Left forelimb (tissue), 1 donor: Measurements from ENCODE around the gene GRM5.
"Not testable (repeated sequence)": the region's sequence is repeated elsewhere in the genome, so short reads cannot be mapped to it uniquely, and the experiment has no call there.

Experiments
- DNase-seq: peaks from one replicate; pipeline ENCODE4 v3.0.0-alpha.2; 2018; ENCODE audit warnings: low spot score

GRM5 gene

GRCh38 chr11:89065651-89066201 is at the start of gene GRM5:
TSS of gene GRM5 (minus strand) at chr11:89065982. CDS start at chr11:89047872, 18,110 bp downstream.
- DNase-seq = not testable (repeated sequence)

DNA sequence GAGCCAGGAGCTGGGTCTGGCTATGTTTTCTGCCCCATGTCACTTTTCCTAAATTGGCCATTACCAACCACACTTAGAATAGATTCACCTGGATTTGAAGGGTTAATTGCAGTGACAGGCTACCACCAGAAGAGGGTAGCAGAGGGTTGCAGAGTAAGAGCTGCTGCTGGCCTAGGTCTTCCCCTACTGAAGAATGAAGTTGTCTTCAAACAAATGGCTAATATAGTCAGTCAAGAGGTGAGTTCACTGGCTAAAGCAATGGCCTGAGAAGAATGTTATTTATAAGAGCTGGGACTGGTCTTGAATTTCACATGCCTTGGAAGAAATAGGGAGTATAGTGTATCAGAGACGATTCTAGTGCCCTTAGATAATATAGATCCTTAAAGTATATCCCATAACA is 32.2 kb upstream of the GRM5 start:
- DNase-seq = not testable (repeated sequence)

- DNase-seq = not testable (repeated sequence)
Observed at GRCh38 chr11:89093806-89094205, 28.0 kb upstream of the GRM5 start.

GRCh38 chr11:89084951-89085350 is 19.2 kb upstream of the GRM5 start:
- not testable (repeated sequence) for DNase-seq

- DNase-seq = not testable (repeated sequence)
Observed at GRCh38 chr11:89070911-89071310, 5.1 kb upstream of the GRM5 start.

DNA sequence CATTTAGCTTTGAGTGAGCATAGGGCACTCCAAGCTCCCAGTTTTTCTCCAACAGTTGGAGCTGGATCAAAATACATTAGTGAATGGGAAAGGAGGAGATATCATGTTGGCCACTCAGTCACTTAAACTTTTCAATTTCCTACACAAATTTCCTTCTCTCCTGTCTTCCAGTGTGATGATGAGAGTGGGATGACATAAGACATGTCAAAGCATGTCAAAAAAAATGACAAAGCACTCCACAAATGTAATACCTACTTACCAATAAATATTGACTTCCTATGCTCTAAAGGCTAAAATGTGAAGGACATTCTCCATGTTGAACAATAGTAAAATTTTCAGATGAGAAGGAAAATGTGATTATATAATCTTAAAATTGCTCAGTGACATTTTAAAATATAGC is 1.5 kb upstream of the GRM5 start:
- DNase-seq = no peak

- DNase-seq = no peak
Observed at GRCh38 chr11:89065066-89065465, 716 bp downstream of the GRM5 start.

DNA sequence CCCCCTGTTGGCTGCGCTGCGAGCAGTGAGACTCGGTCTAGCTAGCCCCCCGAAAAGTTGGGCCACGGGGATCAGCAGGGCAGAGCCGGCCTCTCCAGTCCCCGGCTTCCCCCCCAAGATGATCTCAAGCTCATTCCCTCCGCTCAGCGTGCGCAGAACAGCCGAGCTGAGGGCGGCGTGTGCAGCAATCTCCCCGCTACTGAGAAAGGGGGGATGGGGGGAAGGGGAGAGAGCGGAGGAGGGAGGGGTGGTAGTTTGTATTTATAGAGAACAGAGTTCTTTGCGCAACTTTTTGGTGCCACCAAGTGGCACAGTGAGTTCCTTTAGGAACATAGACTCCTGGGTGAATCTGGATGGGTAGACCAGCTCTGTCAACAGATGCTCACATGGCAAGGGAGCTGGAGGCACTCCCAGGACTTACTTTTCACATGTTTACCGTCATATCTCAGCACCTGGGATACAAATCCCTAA is 2.3 kb downstream of the GRM5 start:
- not testable (repeated sequence) for DNase-seq

- not testable (repeated sequence) for DNase-seq
Observed at GRCh38 chr11:89062771-89063298, 2.9 kb downstream of the GRM5 start.

DNA sequence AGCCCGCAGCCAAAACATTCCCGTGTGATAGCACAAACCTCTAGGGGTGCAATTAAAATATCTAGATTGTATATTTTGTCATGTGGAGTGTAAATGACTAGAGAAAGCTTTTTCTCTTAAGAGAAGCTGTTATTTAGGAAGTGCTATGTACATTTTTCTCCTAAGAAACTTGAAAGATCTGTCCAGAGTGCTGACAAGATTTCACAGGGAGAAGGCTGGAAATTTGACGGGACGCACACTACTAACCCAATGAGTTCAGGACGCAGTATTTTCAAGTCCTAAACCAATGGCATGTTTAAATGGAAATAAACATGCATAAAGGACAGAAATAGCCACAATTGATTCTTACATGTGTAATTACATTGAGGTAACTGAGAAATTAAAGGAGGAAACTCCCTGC is 3.9 kb downstream of the GRM5 start:
- not testable (repeated sequence) for DNase-seq

DNA sequence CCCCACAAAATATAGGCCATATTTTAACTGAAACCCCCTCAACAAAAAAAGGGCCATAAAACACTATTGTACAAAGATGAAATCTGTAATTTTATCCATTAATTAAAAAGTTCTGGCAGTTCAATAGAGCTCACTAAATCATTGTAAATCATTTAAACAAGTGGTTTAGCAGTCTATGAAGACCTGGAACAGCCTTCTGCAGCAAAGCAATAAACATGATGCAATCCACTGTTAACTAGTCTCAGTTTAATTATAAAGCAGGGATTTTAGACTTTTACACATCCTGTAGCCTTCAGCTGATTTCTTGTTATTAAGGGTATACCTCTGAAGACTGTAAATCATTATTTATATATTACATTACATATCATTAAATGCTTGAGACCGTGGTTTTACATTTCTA is 8.4 kb downstream of the GRM5 start:
- not testable (repeated sequence) for DNase-seq

DNA sequence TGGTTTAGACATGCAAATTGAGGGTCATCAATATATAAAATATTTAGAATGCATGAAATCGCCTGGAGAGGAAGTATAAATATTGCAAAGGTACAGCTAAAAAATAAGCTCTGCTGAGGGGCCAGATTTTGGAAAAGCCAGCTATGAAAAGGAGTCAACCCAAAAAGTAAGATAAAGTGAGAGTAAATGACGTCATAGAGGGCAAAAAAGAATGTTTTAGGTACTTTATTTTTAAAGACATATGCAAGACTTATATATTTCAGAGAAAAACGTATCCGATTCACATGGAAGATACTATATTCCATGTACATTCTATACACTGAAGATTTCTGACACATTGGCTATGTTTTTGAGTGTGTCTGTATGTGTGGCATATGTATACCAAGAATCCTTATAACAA is 13.6 kb downstream of the GRM5 start:
- DNase-seq = no peak

DNA sequence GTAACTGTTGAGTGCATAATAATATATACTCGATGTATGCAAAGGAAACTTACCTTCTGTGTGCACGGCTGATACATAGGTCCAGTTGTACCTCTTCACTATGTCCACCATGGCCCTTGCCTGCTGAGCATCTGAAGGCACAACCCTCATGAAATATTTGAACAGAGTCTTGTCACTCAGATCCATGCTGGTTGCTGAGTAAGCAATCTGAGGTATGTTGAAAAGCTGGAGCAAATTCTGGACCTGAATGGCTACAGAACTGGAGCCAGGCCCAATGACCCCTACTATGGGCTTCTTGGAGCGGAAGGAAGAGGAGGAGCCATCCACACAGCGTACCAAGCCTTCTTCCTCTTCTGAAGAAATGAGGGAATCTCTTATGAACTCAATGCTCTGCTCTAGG is 18.6 kb downstream of the GRM5 start:
- DNase-seq = not testable (repeated sequence)

DNA sequence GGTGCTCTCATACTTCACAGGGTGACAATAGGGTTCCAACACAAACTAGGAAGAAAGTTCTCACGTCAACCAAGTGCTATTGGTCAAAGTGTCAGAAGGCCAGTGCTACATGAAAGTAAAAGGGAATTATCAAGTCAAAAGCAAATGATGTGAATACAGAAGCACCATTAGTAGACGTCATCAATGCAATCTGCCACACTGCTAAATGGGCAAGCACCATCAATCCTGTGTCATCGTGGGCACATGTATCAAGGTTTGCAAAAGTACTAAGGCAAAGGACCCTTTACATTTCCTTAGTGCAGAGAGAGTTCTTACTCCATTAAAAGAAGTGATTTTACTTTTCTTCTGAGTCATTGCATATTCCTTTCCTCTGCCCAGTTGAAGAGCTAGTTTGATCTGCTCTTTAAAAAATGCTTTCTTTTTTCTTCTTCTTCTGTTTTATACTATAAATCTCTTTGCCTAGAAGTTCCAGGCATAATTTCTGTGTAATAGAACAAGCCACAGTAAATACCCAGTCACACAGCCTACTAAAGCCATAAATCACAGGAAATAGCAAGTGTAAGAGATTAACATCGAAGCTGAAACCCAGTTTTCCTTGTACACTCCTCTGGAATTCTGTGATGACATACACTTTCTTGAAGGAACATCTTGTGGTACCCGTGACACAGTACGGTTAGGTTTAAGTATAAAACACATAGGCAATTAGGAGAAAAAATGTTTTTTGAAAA is 21.8 kb downstream of the GRM5 start:
- not testable (repeated sequence) for DNase-seq

DNA sequence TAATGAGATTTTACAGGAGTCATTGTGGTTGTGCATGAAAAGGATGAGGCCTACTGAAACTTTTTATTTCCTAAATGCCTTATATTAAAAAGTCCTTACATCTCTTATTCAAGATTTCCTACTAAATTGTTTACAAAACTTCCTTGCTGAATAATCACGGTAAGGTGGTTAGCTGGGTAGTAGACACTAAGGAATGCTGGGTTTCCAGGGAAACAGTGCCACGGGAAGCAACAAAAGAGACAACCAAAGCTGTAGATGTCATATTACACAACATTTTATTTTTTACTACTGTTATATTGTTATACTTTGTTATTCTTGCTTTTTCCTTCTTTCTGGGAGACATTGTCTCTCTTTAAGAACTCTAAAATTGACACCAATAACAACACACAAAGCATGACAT is 36.1 kb downstream of the GRM5 start:
- not testable (repeated sequence) for DNase-seq

DNA sequence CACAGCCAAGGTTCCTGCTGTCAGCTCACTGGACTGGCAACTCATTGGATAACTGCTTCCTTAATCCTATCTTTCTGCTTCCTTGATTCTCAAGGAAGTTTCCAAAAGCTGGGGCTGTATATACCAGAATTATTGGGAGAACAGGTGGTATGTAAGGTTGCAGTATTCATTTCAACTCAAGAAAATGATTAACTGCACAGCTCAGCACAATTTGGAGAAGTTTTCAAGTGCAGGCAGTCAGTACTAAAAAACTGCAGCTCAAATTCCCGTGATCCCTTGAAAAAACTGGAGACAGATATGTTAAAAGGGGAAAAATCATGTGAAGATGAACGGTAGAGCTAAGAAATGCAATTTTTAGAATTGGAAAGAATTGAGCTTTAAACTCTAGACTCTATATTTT is 44.4 kb downstream of the GRM5 start:
- no peak for DNase-seq

GRCh38 chr11:89019827-89020547 is 45.8 kb downstream of the GRM5 start:
- not testable (repeated sequence) for DNase-seq

DNA sequence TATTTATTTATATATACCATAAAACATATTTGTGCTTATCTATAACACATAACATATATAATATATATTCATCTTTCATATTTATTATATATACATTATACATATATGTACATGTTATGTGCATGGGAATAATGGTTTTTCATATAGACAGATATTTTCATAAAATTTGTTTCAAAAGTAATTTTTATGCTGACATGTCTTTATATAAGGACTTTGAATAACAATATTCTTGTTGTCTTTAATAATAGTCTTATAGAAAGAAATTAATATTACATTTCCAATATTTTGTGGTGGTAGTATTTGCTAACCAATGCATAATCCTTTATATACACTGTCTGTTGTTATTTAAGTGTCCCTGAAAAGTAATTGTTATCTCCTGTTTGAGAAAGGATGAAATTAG is 49.6 kb downstream of the GRM5 start:
- no peak for DNase-seq

GRCh38 chr11:89015614-89016013 is 50.2 kb downstream of the GRM5 start:
- DNase-seq = no peak

DNA sequence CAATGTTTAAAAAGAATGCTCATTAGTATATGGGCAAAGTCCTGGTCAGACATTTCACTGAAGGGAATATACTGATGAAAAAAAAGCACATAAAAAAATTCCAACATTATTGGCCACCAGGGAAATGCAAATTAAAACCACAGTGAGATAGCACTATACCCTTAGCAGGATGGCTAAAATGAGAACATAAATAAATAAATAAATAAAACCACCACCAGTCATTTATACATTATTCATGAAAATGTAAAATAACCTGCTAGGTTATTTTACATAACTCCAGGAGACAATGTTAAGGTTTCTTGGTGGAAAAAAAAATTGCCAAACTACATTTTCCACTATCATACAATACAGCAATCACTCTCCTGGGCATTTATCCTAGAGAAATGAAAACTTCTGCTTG is 64.9 kb downstream of the GRM5 start:
- not testable (repeated sequence) for DNase-seq

GRCh38 chr11:88979641-88980040 is 86.1 kb downstream of the GRM5 start:
- no peak for DNase-seq

- DNase-seq = not testable (repeated sequence)
Observed at GRCh38 chr11:88978992-88979391, 86.8 kb downstream of the GRM5 start.

DNA sequence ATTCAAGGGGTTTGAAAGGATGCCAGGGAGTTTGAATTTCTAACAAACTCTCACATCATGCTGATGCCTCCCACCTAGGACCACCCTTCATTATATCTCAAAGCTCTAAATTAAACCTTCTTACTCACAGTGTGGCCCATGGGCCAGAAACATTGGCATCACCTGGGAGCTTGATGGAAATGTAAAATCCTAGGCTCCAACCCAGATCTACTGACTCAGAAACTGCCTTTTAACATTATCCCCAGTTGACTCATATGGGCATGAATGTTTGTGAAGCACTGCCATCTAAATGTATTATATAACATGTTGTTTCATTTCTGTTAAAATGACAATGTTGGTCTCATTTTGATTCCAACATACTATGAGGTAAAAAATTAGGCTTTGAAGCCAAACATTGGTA is 90.3 kb downstream of the GRM5 start:
- DNase-seq = not testable (repeated sequence)
